DOHH2 (cell line): Measurements from ENCODE around the gene BCL11B.

ENCODE experiments used
- H3F3A ChIP-seq: fragments of 200-600 bp; sonication (generic), shearing (Covaris generic); 2 replicates; pipeline ENCODE4 v1.6.0; 2016; ENCODE audit warnings: antibody characterized with exemption, mild to moderate bottlenecking; ENCODE audit not compliant: control insufficient read depth, insufficient read depth
- H3K27ac ChIP-seq: fragments of 200-600 bp; sonication (generic); 2 replicates; pipeline ENCODE4 v1.5.1; 2014; ENCODE audit warnings: low read depth, mild to moderate bottlenecking, low read length, moderate library complexity
- H3K27me3 ChIP-seq: fragments of 200-600 bp; sonication (generic); 2 replicates; pipeline ENCODE4 v1.6.1; 2014; ENCODE audit warnings: mild to moderate bottlenecking, low read length, mixed read lengths; ENCODE audit not compliant: control insufficient read depth
- H3K36me3 ChIP-seq: fragments of 200-600 bp; sonication (generic); 2 replicates; pipeline ENCODE4 v1.6.1; 2014; ENCODE audit warnings: mild to moderate bottlenecking, low read length, moderate library complexity, mixed read lengths; ENCODE audit not compliant: control insufficient read depth
- H3K4me1 ChIP-seq: fragments of 200-600 bp; sonication (generic); 2 replicates; pipeline ENCODE4 v1.6.1; 2014; ENCODE audit warnings: mild to moderate bottlenecking, low read length, mixed read lengths; ENCODE audit not compliant: control insufficient read depth
- H3K4me2 ChIP-seq: fragments of 200-600 bp; sonication (generic); 2 replicates; pipeline ENCODE4 v1.6.0; 2014; ENCODE audit warnings: mild to moderate bottlenecking, low read length, moderate library complexity
- H3K4me3 ChIP-seq: fragments of 200-600 bp; sonication (generic); 2 replicates; pipeline ENCODE4 v1.5.1; 2014; ENCODE audit warnings: mild to moderate bottlenecking, low read length, mixed read lengths
- H3K79me2 ChIP-seq: fragments of 200-600 bp; sonication (generic); 2 replicates; pipeline ENCODE4 v1.6.1; 2014; ENCODE audit warnings: mild to moderate bottlenecking, low read length, mixed read lengths; ENCODE audit not compliant: control insufficient read depth
- H3K9me2 ChIP-seq: fragments of 200-600 bp; sonication (generic); replicated peaks from 2 replicates; pipeline ENCODE4 v1.6.1; 2014; ENCODE audit warnings: mild to moderate bottlenecking, low read length, mixed read lengths; ENCODE audit not compliant: control insufficient read depth
- H3K9me3 ChIP-seq: fragments of 200-600 bp; sonication (generic); 2 replicates; pipeline ENCODE4 v1.6.1; 2014; ENCODE audit warnings: antibody characterized with exemption, low read length, mixed read lengths; ENCODE audit not compliant: control insufficient read depth, insufficient read depth
- H4K20me1 ChIP-seq: fragments of 200-600 bp; sonication (generic); 2 replicates; pipeline ENCODE4 v1.6.0; 2014; ENCODE audit warnings: low read depth, mild to moderate bottlenecking, antibody characterized with exemption, low read length, moderate library complexity; ENCODE audit not compliant: control insufficient read depth, insufficient read depth
- CTCF ChIP-seq: fragments of 200-600 bp; sonication (generic); IDR thresholded peaks from one replicate; pipeline ENCODE4 v1.5.1; 2014; ENCODE audit warnings: antibody characterized with exemption, mild to moderate bottlenecking, low read depth, low read length; ENCODE audit not compliant: poor library complexity, severe bottlenecking
- EZH2phosphoT487 ChIP-seq: fragments of 200-600 bp; sonication (generic); IDR thresholded peaks from 2 replicates; pipeline ENCODE4 v1.6.1; 2017; ENCODE audit warnings: borderline replicate concordance, mild to moderate bottlenecking, antibody characterized with exemption, low read length, moderate library complexity, mixed read lengths

The BCL11B gene

GRCh38 chr14:99200654-99201005, 71.4 kb downstream of the BCL11B start:
- no peak overlapping the region for H3K4me2 ChIP-seq
- TF ChIP-seq CTCF (no peak), EZH2phosphoT487 (no peak)
- H3K36me3 ChIP-seq = no peaks in the 10 kb centered on the region
- H4K20me1 ChIP-seq = no peaks in the 10 kb centered on the region
- no peaks in the 10 kb centered on the region for H3K9me2 ChIP-seq
- H3K27ac ChIP-seq = no peak overlapping the region
- H3F3A ChIP-seq = no peaks in the 10 kb centered on the region
- no peak overlapping the region for H3K4me3 ChIP-seq
- H3K27me3 ChIP-seq = no peaks in the 10 kb centered on the region
- no peaks in the 10 kb centered on the region for H3K79me2 ChIP-seq
- no peaks in the 10 kb centered on the region for H3K9me3 ChIP-seq
- H3K4me1 ChIP-seq = no peaks in the 10 kb centered on the region

- Histone ChIP-seq H3K4me2 (no peak overlapping the region), H3K27ac (no peak overlapping the region), H3K4me3 (no peak overlapping the region), H3K36me3 (no peaks in the 10 kb centered on the region), H3K79me2 (no peaks in the 10 kb centered on the region), H3K9me2 (no peaks in the 10 kb centered on the region), H4K20me1 (no peaks in the 10 kb centered on the region), H3K4me1 (no peaks in the 10 kb centered on the region), H3K9me3 (no peaks in the 10 kb centered on the region), H3K27me3 (no peaks in the 10 kb centered on the region), H3F3A (no peaks in the 10 kb centered on the region)
- TF ChIP-seq CTCF (no peak), EZH2phosphoT487 (no peak)
Measured at GRCh38 chr14:99199846-99200653, 71.9 kb downstream of the BCL11B start.

- H3K27me3 ChIP-seq = no peaks in the 10 kb centered on the region
- H3F3A ChIP-seq = no peaks in the 10 kb centered on the region
- H3K9me3 ChIP-seq = no peaks in the 10 kb centered on the region
- H3K4me1 ChIP-seq = no peaks in the 10 kb centered on the region
- no peak for TF ChIP-seq CTCF
- TF ChIP-seq EZH2phosphoT487 = no peak
- no peaks in the 10 kb centered on the region for H3K9me2 ChIP-seq
- no peak overlapping the region for H3K4me3 ChIP-seq
- no peak overlapping the region for H3K27ac ChIP-seq
- no peak overlapping the region for H3K4me2 ChIP-seq
- H3K36me3 ChIP-seq = no peaks in the 10 kb centered on the region
- H3K79me2 ChIP-seq = no peaks in the 10 kb centered on the region
- H4K20me1 ChIP-seq = no peaks in the 10 kb centered on the region
Measured at GRCh38 chr14:99198746-99199502, 73.1 kb downstream of the BCL11B start.
